Measurements from ENCODE around the gene PPP3CA. TPM values are rescaled to one million over a fixed set of nuclear protein-coding genes. Genes with fewer than 3 reads are reported as not detected.

The PPP3CA gene
- total and polyA plus RNA-seq, 4 donors = 13.5 to 72.0 (median 30.7) TPM

DNA sequence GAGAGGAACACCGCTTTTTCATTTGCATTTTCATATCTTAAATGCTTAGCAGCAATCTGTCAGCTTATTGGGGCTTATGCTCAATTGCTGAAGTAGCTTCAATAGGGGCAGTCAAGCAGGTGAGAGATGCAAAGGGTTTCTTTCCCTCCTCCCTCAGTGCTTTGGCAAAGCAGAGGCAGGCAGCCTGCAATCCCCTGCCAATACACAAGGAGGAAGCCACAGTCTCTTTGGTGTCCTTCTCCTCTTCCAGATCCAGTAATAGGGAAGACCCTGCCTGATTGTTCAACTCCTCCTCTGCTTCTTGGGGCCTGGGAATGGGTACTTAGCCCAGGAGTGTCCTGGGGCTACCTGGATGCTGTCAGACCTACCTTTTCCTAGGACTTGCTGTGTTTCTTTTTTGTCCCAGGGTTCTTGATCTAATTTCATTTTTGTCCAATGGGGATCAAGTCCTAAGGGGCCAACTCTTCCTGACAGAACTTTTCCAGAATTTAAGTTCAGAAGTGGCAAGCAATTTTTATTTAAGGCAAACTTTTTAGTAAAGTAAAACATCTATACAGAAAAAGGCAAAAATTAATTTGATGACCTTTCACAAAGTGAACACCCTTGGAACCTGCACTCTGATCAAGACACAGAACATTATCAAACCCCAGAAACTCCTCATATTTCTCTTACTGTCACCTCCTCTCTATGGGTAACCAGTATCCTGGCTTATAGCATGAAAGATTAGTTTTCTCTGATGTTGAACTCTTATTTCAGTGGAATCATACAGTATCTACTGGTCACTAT is 260.3 kb downstream of the PPP3CA start:
- H3K4me1 ChIP-seq (ENCODE audit: control insufficient read depth in 5 of 5, insufficient read depth in 5 of 5, low read length in 5 of 5) = peaks cover 0 to 2% (median 0%) of the 10 kb centered on the region in 5 donors
- WGBS, 2 donors = 97 to 98% methylated on average over 1 of the region's 1 CpG
- H3K27me3 ChIP-seq (ENCODE audit: control insufficient read depth in 3 of 3, insufficient read depth in 3 of 3, low read length in 2 of 3) = no peaks in the 10 kb centered on the region
- peaks cover 0 to 5% (median 0%) of the 10 kb centered on the region in 4 donors for H3K36me3 ChIP-seq (ENCODE audit: control insufficient read depth in 4 of 4, insufficient read depth in 4 of 4, low read length in 4 of 4)
- DNase-seq = no peak
- H3K4me3 ChIP-seq = no peak overlapping the region
- no peak for ATAC-seq (ENCODE audit: insufficient read depth, low FRiP score)
- no peaks in the 10 kb centered on the region for H3K9me3 ChIP-seq (ENCODE audit: control insufficient read depth in 4 of 4, insufficient read depth in 3 of 4, low read length in 3 of 4)
- H3K9ac ChIP-seq (ENCODE audit: insufficient read depth in 1 of 2, low read length in 2 of 2) = no peak overlapping the region
- no peak overlapping the region for H3K27ac ChIP-seq (ENCODE audit: low read depth in 1 of 2, low read length in 1 of 2)
- TF ChIP-seq, protein P1, sequence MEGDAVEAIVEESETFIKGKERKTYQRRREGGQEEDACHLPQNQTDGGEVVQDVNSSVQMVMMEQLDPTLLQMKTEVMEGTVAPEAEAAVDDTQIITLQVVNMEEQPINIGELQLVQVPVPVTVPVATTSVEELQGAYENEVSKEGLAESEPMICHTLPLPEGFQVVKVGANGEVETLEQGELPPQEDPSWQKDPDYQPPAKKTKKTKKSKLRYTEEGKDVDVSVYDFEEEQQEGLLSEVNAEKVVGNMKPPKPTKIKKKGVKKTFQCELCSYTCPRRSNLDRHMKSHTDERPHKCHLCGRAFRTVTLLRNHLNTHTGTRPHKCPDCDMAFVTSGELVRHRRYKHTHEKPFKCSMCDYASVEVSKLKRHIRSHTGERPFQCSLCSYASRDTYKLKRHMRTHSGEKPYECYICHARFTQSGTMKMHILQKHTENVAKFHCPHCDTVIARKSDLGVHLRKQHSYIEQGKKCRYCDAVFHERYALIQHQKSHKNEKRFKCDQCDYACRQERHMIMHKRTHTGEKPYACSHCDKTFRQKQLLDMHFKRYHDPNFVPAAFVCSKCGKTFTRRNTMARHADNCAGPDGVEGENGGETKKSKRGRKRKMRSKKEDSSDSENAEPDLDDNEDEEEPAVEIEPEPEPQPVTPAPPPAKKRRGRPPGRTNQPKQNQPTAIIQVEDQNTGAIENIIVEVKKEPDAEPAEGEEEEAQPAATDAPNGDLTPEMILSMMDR (IDR thresholded peaks at IDR 0.05; ENCODE audit: control extremely low read depth, extremely low read depth) = no peak

DNA sequence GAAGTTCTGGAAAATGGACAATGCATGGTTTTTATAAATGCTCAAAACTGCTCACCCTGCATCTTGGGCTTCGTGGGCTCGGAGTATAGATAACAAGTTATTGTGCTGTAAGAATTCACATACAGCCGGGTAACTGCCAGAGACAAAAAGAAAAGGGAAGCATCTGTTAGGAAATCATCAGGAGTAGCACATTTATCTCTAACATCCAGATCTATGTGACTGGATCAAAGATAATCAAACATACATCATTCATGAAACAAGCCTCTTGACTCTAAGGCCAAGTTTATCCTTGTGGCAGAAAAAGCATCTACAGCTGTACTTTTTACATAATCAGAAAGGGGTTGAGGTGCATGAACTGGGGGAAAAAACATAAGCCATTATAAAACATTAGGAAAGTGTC is 264.2 kb downstream of the PPP3CA start:
- no peaks in the 10 kb centered on the region for H3K27me3 ChIP-seq (ENCODE audit: control insufficient read depth in 3 of 3, insufficient read depth in 3 of 3, low read length in 2 of 3)
- ATAC-seq (ENCODE audit: insufficient read depth, low FRiP score) (no peak), DNase-seq (no peak)
- no peaks in the 10 kb centered on the region for H3K9me3 ChIP-seq (ENCODE audit: control insufficient read depth in 4 of 4, insufficient read depth in 3 of 4, low read length in 3 of 4)
- H3K4me3 ChIP-seq = no peak overlapping the region
- TF ChIP-seq, protein P1 (IDR thresholded peaks at IDR 0.05; ENCODE audit: control extremely low read depth, extremely low read depth) = no peak
- H3K4me1 ChIP-seq (ENCODE audit: control insufficient read depth in 5 of 5, insufficient read depth in 5 of 5, low read length in 5 of 5) = no peaks in the 10 kb centered on the region
- H3K9ac ChIP-seq (ENCODE audit: insufficient read depth in 1 of 2, low read length in 2 of 2) = no peak overlapping the region
- WGBS, 2 donors = 24 to 45% methylated on average over 3 of the region's 3 CpGs
- H3K27ac ChIP-seq (ENCODE audit: low read depth in 1 of 2, low read length in 1 of 2) = no peak overlapping the region
- peaks cover 0 to 5% (median 0%) of the 10 kb centered on the region in 4 donors for H3K36me3 ChIP-seq (ENCODE audit: control insufficient read depth in 4 of 4, insufficient read depth in 4 of 4, low read length in 4 of 4)

DNA sequence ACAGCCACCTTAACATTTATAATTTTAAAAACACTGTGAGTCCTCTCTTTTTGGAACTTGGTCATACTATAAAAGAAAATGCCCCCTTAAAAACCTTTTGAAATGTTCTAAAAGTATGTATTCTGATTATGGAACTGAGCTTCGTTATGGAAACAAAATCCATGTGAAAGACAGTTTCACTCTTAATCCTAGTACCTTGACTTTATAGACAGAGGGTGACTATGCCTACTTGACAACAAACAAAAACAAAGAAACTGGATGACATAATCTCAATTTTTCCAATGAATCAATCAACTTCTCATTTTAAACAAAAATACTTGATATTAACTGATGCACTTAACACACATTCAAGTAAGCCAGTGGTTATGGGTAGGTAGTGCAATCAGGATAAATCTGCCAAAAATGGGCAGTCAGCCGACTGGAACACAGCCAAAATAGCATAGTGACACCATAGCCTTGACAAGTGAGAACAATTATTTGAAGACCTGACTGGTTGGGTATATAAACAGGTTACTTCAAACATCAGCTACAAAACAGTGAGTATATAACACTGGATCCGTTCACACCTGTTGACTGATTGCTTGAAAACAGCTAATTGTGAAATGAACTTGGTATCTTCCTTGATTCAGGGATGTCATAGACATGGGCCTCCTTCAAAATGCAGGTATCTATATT is 265.5 kb downstream of the PPP3CA start:
- Histone ChIP-seq H3K36me3 (ENCODE audit: control insufficient read depth in 4 of 4, insufficient read depth in 4 of 4, low read length in 4 of 4) (peaks cover 0 to 5% (median 0%) of the 10 kb centered on the region in 4 donors), H3K4me1 (ENCODE audit: control insufficient read depth in 5 of 5, insufficient read depth in 5 of 5, low read length in 5 of 5) (no peaks in the 10 kb centered on the region), H3K4me3 (no peak overlapping the region), H3K9ac (ENCODE audit: insufficient read depth in 1 of 2, low read length in 2 of 2) (no peak overlapping the region), H3K27ac (ENCODE audit: low read depth in 1 of 2, low read length in 1 of 2) (no peak overlapping the region), H3K27me3 (ENCODE audit: control insufficient read depth in 3 of 3, insufficient read depth in 3 of 3, low read length in 2 of 3) (no peaks in the 10 kb centered on the region), H3K9me3 (ENCODE audit: control insufficient read depth in 4 of 4, insufficient read depth in 3 of 4, low read length in 3 of 4) (no peaks in the 10 kb centered on the region)
- ATAC-seq (ENCODE audit: insufficient read depth, low FRiP score) (no peak), DNase-seq (no peak)
- TF ChIP-seq, protein P1 (IDR thresholded peaks at IDR 0.05; ENCODE audit: control extremely low read depth, extremely low read depth) = no peak
- WGBS, 2 donors = 90% methylated on average over 3 of the region's 3 CpGs
